Measurements from ENCODE around the gene PTOV1.

DNA sequence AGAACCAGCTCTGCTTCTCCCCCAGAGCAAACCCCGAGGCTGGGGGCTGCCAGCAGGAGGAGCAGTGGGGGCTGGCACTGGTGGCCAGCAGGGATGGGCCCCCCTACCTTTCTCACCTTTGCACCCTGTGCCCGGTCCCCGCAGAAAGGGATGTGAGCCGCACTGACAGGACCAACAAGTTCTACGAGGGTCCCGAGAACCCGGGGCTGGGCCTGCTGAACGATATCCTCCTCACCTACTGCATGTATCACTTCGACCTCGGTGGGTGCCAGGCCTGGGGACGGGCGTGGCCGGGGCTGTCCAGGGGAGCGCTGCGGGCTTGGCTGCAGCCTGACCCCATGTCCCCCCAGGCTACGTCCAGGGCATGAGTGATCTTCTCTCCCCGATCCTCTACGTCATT is 33.1 kb downstream of the PTOV1 start:
- TF ChIP-seq CTCF (IDR thresholded peaks at IDR 0.05; ENCODE audit: low read depth, low read length, poor library complexity, severe bottlenecking) (no peak), EZH2phosphoT487 (IDR thresholded peaks at IDR 0.05; ENCODE audit: borderline replicate concordance, low read length) (no peak)

Data from DOHH2 (cell line).